NOMO-1 treated with dmso at 0.1 percent for 144 hours (cell line): ENCODE results near the gene NDRG4.

Experiments used
- DNase-seq: peaks from one replicate; lab custom pipeline; 2025; ENCODE audit not compliant: unreplicated experiment; lab: John Stamatoyannopoulos, UW

The NDRG4 gene

GRCh38 chr16:58537124-58537906 lies 37.4 kb downstream of the NDRG4 start:
- DNase-seq = no peak

GRCh38 chr16:58541711-58542110 lies 41.8 kb downstream of the NDRG4 start:
- DNase-seq = no peak

GRCh38 chr16:58542291-58542690 lies 42.3 kb downstream of the NDRG4 start:
- DNase-seq = no peak

- no peak for DNase-seq
Observed at GRCh38 chr16:58543685-58544084, 43.7 kb downstream of the NDRG4 start.

- DNase-seq = no peak
Observed at GRCh38 chr16:58548378-58548777, 48.4 kb downstream of the NDRG4 start.

- DNase-seq = no peak
Observed at GRCh38 chr16:58551496-58551895, 51.6 kb downstream of the NDRG4 start.

- no peak for DNase-seq
Observed at GRCh38 chr16:58556678-58557077, 56.7 kb downstream of the NDRG4 start.
